NCI-H2081 treated with DMSO at 0.1 percent for 48 hours (cell line): ENCODE results near the gene PLPP1.
"Not testable (repeated sequence)": the region's sequence is repeated elsewhere in the genome, so short reads cannot be mapped to it uniquely, and the experiment has no call there.

Experiments used
- DNase-seq: peaks from one replicate; lab custom pipeline; 2025; lab: John Stamatoyannopoulos, UW

Gene PLPP1

DNA sequence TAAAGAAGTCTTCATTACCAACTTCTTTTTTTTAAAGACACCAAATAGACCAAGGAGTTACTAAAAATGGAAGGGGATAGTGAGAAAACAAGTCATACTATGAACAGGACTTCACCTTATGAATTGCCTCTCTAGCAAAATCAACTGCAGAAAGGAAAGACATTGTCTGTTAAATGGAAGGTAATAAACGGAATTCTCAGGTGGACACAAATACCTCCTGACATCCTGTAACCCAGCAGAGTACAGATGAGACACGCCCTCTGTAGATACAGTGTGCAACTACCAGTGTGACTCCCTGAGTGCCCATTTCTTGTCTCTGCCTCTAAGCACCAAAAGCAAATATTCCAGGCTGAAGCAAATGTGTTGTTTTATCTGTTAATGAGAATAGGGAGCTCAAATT lies 12.2 kb upstream of the PLPP1 start:
- no peak for DNase-seq

DNA sequence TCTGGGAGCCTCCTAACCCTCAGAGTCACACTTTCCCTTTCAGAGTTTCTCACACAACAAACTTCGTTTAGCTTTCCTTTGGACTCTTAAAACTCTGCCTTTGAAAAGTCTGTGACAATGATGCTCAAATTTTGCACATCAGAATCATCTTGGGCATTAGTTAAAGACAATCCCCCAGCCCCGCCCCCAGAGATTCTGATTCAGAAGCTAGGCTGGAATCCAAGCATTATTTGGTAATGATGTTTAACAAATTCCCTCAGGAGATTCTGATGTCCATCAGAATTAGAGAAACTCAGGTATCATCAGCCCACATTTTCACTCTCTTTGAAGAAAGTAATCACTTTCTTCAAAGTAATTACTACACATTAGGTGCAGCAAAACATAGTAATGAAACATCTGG lies 9.6 kb upstream of the PLPP1 start:
- no peak for DNase-seq

DNA sequence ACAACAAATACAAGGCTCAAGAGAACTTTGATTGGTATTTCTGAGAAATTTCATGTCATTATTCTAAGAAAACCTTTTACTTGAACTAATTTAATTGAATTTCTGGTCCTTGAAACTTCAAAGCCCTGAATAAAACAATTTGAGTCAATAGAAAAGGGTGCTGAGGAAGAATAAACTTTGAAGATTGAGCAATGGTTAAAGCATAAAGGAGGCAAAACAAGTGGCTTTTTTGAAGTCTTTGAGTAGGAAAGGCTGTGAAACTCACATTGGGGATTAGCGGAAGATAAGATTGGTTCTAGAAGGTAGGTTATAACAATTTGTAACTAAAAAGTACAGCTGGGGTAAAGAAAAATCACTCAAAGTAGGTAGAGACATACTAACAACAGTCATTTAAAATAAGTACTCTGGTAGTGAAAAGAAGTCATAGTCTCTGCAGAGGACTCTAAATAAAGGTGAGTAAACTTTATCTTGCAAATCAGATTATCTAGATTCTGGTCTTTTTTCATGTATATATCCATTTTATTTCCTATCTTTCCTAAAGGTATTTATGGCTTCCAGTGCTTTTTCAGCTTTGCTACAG lies 6.4 kb upstream of the PLPP1 start:
- no peak for DNase-seq

GRCh38 chr5:55540525-55540924 lies 5.8 kb upstream of the PLPP1 start:
- no peak for DNase-seq

DNA sequence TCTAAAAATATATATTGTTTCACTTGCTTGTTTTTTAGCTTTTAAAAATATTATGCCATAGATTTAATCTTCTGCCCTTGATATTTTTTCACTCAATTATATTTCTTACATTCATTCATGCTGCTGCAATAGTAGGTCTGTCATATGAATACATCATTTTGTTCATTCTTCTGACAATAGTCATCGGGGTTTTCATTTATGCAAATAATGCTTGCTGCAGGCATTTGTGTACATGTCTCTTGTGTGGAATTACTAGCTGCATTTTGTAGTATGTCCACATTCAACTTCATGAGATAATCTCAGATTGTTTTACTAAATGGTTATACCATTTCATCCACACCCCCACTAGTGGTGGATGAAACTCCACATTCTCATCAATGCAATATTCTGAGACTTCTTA lies 5.3 kb upstream of the PLPP1 start:
- DNase-seq, result no peak

DNA sequence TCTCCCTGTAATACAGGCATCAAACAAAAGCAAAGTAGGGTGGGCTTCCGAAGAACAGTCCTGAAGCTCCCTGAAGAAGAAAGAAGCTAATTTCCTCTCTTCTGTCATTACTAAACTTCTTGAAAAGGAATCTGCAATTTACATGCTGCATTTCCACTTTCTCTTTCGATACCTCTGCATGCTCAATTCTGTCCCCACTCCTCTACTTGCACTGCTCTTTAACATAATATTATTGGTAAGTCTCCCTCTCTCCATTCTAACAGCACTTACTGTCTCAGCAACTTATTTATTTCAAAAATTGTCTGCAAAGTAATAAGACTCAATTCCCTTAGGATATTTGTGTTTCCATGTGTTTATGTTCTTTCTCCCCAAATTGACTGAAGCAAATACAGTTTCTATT lies 3.9 kb upstream of the PLPP1 start:
- DNase-seq, result no peak

GRCh38 chr5:55537315-55537714 lies 2.6 kb upstream of the PLPP1 start:
- DNase-seq, result not testable (repeated sequence)

GRCh38 chr5:55535199-55535905 lies 588 bp upstream of the PLPP1 start:
- DNase-seq, result no peak

GRCh38 chr5:55533521-55534435 lies 986 bp downstream of the PLPP1 start:
- DNase-seq, result no peak

DNA sequence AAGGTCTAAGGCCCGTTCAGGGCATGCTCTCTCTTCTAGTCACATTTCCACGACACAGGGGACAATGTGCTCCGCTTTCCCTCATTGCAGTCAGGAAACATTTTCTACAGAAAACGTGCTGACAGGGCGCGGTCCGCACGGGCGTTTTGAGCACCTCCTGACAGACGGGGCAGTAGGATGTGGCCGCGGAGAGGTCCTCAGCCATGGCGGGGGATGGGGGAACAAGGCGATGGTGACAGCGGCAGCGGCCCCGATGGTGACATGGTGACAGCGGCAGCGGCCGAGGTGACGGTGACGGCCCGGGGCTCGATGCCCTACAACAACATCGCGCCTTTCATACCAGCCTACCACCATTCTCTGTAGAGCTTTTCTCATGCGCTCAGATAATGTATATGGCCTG lies 4.1 kb downstream of the PLPP1 start:
- DNase-seq, result no peak

- DNase-seq, result no peak
Observed at GRCh38 chr5:55524816-55525215, 9.9 kb downstream of the PLPP1 start.

GRCh38 chr5:55523293-55523692 lies 11.5 kb downstream of the PLPP1 start:
- DNase-seq, result no peak

DNA sequence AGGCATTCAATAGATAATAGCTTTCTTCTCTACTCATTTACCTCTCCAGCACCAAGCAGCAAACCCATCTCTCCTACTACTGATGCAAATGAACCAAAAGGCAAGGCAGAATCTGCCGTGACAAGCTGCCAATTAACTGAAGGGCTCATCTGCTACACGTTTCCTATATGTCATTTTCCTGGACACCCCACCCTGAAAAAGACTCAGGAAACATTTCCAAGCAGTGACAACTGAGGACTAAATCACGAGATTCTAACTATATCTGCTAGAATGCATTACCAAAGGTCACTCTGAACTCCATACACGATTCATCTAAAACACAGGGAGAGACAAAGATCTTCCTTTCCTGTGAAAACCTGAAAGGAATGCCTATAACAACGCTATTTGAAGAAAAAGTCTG lies 12.9 kb downstream of the PLPP1 start:
- DNase-seq, result no peak

- DNase-seq, result no peak
Observed at GRCh38 chr5:55520117-55520839, 14.5 kb downstream of the PLPP1 start.

DNA sequence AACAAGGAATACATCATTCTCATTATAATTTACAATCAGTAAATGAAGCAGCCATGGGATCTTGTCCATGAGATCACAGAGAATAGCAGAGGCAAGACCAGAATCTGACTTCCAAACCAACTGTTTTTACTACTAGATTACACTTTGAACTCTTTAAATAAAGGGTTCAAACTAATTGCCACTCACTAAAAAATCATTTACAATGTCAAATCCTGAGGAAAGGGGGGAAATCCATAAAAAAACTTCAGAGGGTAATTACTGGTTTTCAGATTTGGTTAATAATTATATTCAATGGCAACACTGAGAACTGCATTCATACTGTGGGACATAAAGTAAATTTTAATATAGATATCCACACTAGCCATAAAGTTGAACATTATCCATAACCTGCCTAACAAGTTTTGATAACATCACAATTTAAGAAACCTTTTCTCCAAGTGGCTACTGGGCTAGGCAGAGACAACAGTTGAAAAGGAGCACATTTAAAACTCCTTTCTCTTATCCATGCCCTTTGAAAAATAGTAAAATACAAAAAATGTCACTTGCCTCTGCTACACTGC lies 15.9 kb downstream of the PLPP1 start:
- DNase-seq, result no peak

DNA sequence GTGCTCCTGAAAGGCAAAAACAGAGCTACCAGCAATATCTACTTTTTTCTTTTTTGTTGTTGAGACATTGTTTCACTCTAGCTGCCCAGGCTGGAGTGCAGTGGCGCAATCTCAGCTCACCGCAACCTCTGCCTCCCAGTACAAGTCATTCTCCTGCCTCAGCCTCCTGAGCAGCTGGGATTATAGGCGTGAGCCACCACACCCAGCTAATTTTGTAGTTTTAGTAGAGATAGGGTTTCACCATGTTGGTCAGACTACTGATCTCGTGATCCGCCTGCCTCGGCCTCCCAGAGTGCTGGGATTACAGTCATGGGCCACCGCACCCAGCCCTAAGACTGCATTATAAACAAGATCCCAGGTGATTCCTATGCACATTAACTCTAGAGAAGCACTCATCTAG lies 17.0 kb downstream of the PLPP1 start:
- no peak for DNase-seq

GRCh38 chr5:55511010-55511409 lies 23.8 kb downstream of the PLPP1 start:
- DNase-seq, result no peak

DNA sequence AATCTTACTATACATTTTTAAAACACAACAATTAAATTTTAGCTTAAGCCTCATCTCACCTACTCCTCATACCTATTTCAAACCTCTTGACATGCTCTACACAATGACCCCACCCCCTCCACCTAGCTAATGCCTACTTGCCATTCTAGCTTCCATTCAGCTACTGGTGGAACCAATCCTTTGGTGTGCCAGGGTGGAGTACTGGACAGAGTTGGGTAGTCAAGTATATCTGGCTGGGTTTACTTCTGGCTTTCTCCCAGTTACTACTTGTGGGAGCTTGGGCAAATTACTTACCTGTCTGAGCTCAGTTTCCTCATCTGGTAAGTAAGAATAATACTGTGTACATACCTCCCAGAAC lies 24.3 kb downstream of the PLPP1 start:
- no peak for DNase-seq

GRCh38 chr5:55509796-55510522 lies 24.8 kb downstream of the PLPP1 start:
- no peak for DNase-seq

GRCh38 chr5:55509097-55509496 lies 25.7 kb downstream of the PLPP1 start:
- DNase-seq, result no peak

DNA sequence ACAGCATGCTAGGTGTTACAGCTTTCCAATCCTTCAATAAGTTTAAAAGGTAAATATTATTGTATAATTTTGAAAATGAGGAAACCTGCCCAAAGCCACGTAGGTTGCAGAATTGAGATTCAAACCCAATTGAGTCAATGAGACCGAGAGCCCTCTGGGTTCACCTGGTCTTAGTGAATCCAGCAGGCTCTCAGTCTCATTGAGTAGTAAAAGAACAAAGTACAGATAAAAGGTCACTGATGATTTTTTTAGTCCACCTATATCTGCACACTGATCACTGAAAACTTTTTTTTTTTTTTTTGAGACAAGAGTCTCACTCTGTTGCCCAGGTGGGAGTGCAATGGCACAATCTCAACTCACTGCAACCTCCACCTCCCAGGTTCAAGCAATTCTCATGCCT lies 27.2 kb downstream of the PLPP1 start:
- no peak for DNase-seq
